NOMO-1 (cell line): ENCODE data around the gene NOL8.

Experiments
- DNase-seq, 2 experiments: peaks; one replicate each; lab custom pipeline; 2025; ENCODE audit not compliant: unreplicated experiment in 2 of 2; lab: John Stamatoyannopoulos, UW

The NOL8 gene

DNA sequence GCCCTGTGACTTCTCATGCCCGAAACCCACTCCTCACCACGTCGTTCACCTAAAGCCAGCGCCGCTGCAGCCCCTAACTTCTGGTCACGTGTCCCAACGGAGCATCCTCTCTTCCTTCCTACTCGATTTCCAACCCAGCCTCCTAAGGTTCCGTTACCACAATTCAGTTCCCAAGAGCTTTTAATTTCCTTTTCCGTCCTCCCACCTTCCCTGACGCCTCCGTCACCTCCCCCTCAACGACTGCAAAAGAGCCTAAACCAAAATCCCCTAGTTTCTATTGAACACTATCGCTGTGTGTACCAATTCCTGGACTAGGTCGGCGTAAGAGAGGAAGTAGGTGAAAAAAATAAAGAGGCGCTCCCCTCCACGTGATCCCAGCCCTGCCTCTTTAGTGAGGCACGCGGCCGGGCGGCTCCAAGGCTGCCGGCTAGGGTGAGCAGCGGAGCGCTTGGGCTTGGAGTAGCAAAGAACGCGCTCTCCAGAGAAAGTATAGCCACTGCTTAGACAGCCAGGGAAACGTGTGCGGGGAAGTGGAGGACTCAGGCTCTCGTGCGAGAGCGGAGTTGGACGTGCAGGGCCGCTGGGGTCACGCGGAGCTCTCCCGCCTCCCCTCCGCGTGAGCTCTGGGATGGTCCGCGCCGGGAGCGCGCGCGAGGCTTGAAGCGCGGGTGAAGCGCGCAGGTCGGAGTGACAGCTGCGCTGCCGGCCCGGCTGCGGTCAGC is at the start of gene NOL8, which contains the start of gene CENPP:
NOL8 (minus strand) TSS at position 82 of the 722 bp plus-strand sequence. CDS start 1,189 bp downstream, outside the sequence.
CENPP (plus strand) TSS at position 685 of the 722 bp plus-strand sequence.
- DNase-seq, result peak; percentile 87 to 88

GRCh38 chr9:92373167-92373566 is 48.0 kb upstream of the NOL8 start:
- DNase-seq, result no peak

- DNase-seq, result no peak
Measured at GRCh38 chr9:92369075-92369474, 43.9 kb upstream of the NOL8 start.

DNA sequence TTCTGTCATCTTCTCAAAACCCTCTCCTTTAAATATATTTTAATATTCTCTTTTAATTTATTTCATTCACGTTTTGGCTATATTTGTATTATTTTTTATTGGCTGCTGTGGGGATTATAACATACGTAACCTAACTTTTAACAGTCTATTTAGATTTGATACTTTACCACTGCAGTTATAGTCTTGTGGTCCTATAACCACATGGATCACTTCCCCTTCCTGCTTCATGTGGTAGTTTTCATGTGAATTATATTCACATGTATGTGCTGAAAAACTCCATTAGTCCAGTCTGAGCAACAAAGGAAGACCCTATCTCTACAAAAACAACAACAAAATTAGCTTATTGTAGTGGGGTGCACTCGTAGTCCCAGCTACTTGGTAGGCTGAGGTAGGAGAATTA is 34.9 kb upstream of the NOL8 start:
- DNase-seq, result peak; percentile 2 to 63

DNA sequence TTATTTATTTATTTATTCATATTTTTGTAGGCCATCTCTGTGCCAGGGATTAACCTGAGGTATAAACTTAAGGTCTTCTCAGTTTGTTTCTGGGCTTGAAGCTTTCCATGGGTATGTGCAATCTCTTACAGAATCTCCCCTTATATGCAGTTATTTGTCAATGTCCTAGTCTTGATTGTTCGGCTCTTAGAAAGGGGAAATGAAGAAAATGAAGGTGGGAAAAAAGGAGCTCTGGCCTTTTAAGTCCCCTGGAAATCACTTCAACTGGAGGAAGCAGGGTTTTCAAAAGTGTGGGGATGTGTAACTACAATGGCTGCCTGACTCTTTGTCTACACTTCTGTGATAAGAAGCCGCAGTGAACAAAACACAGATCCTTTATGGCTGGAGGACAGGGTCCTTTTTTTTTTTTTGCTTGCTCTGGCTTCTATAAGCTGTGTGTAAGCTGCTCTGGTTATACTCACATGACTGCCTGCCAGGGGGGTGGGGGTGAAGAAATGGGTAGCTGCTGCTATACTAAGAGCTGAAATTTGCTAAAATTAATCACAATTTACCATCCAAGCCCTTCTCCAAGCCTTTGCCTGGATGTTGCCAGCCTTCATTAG is 34.3 kb upstream of the NOL8 start:
- DNase-seq, result peak; percentile 26 to 29

DNA sequence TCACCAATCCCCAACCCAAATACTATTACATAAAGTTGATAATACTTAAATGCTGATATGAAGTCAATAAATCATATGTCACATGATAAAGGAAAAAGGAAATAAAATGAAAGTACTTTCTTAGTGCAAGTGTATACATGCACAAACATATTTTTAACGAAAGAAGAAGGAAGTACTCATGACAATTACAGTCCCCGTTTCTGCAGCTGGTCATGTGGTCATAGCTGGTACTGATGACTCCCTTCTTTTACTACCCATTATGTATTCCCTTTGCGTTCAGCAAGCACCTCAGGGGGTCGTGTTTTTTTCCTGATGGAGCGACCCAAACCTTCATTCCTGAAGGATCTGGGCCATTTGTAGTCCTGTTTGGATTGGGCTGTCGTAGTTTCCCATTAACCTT is 27.9 kb upstream of the NOL8 start:
- DNase-seq, result peak; percentile 28 to 83

GRCh38 chr9:92350740-92351133 is 25.6 kb upstream of the NOL8 start:
- no peak for DNase-seq

- DNase-seq, result no peak
Measured at GRCh38 chr9:92349771-92350739, 24.9 kb upstream of the NOL8 start.

- no peak for DNase-seq
Measured at GRCh38 chr9:92345582-92345981, 20.4 kb upstream of the NOL8 start.

- no peak for DNase-seq
Measured at GRCh38 chr9:92342825-92343488, 17.8 kb upstream of the NOL8 start.

DNA sequence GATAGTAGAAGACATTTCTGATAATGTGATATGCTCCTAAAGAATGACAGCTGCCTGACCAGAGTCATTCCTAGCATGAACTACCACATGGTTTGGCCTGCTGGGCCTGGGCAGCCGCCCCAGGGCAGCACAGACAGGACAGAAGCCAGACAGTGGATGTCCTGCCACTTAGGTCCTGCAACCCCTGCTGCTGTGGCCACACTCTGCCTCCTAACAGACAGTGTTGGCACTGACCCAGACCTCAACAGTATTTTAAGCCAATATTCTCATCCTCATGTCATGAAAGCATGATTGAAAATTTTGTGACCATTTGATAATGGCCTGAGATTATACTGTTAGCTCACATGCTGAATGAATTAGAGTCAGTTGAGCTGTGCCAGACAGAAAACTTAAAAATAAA is 16.4 kb upstream of the NOL8 start:
- no peak for DNase-seq

DNA sequence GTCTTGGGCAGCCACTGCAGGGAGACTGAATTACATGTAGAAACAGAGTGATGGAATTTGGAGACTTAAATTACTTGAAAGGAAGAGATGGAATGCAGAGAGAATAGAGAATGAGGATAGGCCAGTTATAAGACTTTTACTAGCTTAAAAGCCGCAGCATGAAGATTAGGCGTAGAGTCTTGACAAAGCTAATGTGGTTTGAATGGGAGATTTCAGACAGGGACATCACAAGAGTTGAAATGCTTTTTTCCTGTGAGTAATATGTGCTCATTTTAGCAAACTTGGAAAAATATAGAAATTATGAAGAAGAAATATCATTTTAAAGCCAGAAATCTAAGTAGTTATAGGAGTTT is 8.1 kb upstream of the NOL8 start:
- DNase-seq, result no peak

GRCh38 chr9:92332577-92333281 is 7.6 kb upstream of the NOL8 start:
- no peak for DNase-seq

- DNase-seq, result no peak
Measured at GRCh38 chr9:92328225-92328624, 3.1 kb upstream of the NOL8 start.

DNA sequence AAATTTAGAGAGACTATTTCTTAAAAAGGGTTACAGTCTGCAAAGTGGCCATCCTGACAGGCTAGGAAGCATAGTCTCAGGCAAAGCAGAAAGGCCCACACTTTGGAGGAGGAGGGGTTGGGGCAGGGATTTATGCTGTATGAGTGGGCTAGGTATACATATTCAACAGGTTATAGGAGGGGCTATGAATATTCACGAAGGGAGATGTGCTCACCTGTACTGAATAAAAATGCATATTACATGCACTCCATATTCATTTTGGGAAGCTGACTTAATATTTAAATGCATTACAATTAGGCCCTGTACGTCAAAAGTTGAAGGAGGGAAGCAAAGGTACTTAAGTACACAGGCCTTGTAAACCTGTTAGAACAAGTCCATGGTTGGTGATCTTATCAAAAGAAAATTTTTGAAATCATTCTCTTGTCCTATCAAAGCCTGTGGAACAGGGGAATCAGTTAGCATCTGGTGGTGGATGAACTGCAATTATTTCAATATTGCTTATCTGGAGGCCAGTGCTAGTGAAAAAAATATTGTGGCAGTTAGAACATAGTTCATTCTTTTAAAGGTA is 2.2 kb upstream of the NOL8 start:
- DNase-seq, result no peak

- DNase-seq, result peak in 1 of 2 experiments; percentile 40
Measured at GRCh38 chr9:92325991-92326500, 896 bp upstream of the NOL8 start.

DNA sequence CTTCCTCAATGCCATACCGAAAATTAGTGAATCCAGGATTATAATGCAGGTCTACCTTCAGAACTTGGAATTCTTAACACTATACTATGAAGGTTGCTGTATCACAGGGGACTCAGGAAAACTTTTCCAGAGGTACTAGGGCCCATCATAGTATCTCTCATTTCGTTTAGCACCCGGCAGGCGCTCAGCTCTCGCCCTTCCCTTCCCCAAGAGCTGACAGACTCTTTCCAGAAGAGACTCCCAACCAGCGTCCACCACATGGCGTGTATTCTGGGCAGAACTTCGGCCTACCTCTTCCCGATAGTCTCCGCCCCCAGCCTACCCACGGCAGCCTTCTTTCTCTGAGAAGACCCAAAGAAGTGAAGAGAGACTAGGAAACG is 271 bp downstream of the NOL8 start:
- no peak for DNase-seq

GRCh38 chr9:92324431-92324830 is 719 bp downstream of the NOL8 start:
- DNase-seq, result peak in 1 of 2 experiments; percentile 28

- DNase-seq, result no peak
Measured at GRCh38 chr9:92315456-92315855, 9.7 kb downstream of the NOL8 start.

- no peak for DNase-seq
Measured at GRCh38 chr9:92313624-92314012, 11.5 kb downstream of the NOL8 start.
